Kidney epithelial cell (primary cell): ENCODE results near the gene RMDN2. TPM values are rescaled to one million over a fixed set of nuclear protein-coding genes. Genes with fewer than 3 reads are reported as not detected.
"Not testable (repeated sequence)": the region's sequence is repeated elsewhere in the genome, so short reads cannot be mapped to it uniquely, and the experiment has no call there.

ENCODE experiments used
- DNase-seq: peaks from one replicate; pipeline ENCODE4 v3.0.0-alpha.2; 2010; ENCODE audit warnings: low read depth
- H3K27me3 ChIP-seq: 2 replicates; pipeline ENCODE4 v1.6.0; 2011; ENCODE audit warnings: low read length; ENCODE audit not compliant: control insufficient read depth, insufficient read depth
- H3K36me3 ChIP-seq: 2 replicates; pipeline ENCODE4 v1.5.1; 2011; ENCODE audit warnings: low read length; ENCODE audit not compliant: control insufficient read depth, insufficient read depth
- H3K4me3 ChIP-seq: 2 replicates; pipeline ENCODE4 v1.5.1; 2011; ENCODE audit warnings: low read depth, mild to moderate bottlenecking, control low read depth, low read length
- CTCF ChIP-seq: IDR thresholded peaks from 2 replicates; pipeline ENCODE4 v1.5.1; 2011; ENCODE audit warnings: mild to moderate bottlenecking, moderate library complexity, low read length, control low read depth, inconsistent platforms; ENCODE audit not compliant: insufficient read depth, poor library complexity, severe bottlenecking
- total RNA-seq: library from RNA; depleted of rRNA; stranded (reverse); fragments of >200 nt; gene quantifications from 2 replicates; pipeline ENCODE4 v1.2.3, GENCODE V29; 2015

RMDN2 gene
- total RNA-seq, 1 donor from 2014 or later: 2.7 TPM

GRCh38 chr2:37928377-37928776 lies 3.3 kb downstream of the RMDN2 start:
- no peak for TF ChIP-seq CTCF
- H3K4me3 ChIP-seq: no peak overlapping the region
- no peak for DNase-seq
- H3K27me3 ChIP-seq: no peaks in the 10 kb centered on the region
- H3K36me3 ChIP-seq: no peaks in the 10 kb centered on the region

- not testable (repeated sequence) for DNase-seq, H3K27me3 ChIP-seq, H3K4me3 ChIP-seq, H3K36me3 ChIP-seq
These were observed 5.3 kb downstream of the RMDN2 start for GRCh38 chr2:37930392-37930791.

- not testable (repeated sequence) for H3K4me3 ChIP-seq, DNase-seq, H3K36me3 ChIP-seq, H3K27me3 ChIP-seq
These were observed 7.8 kb downstream of the RMDN2 start for GRCh38 chr2:37932873-37933272.

GRCh38 chr2:37934591-37935513 lies 9.8 kb downstream of the RMDN2 start:
- H3K4me3 ChIP-seq: no peak overlapping the region
- H3K27me3 ChIP-seq: no peaks in the 10 kb centered on the region
- no peak for DNase-seq
- H3K36me3 ChIP-seq: no peaks in the 10 kb centered on the region
- no peak for TF ChIP-seq CTCF

- not testable (repeated sequence) for H3K4me3 ChIP-seq, H3K27me3 ChIP-seq, H3K36me3 ChIP-seq, DNase-seq
These were observed 12.5 kb downstream of the RMDN2 start for GRCh38 chr2:37937568-37937967.

GRCh38 chr2:37941267-37941666 lies 16.2 kb downstream of the RMDN2 start:
- not testable (repeated sequence) for H3K36me3 ChIP-seq, DNase-seq, H3K27me3 ChIP-seq, H3K4me3 ChIP-seq

GRCh38 chr2:37944268-37944667 lies 19.2 kb downstream of the RMDN2 start:
- Histone ChIP-seq H3K36me3 (no peaks in the 10 kb centered on the region), H3K4me3 (no peak overlapping the region), H3K27me3 (no peaks in the 10 kb centered on the region)
- TF ChIP-seq CTCF: no peak
- DNase-seq: no peak

GRCh38 chr2:37947306-37947705 lies 22.2 kb downstream of the RMDN2 start:
- no peak for TF ChIP-seq CTCF
- Histone ChIP-seq H3K36me3 (no peaks in the 10 kb centered on the region), H3K27me3 (no peaks in the 10 kb centered on the region), H3K4me3 (no peak overlapping the region)
- DNase-seq: no peak

GRCh38 chr2:37962018-37962739 lies 37.1 kb downstream of the RMDN2 start:
- H3K27me3 ChIP-seq, DNase-seq, H3K4me3 ChIP-seq, H3K36me3 ChIP-seq: not testable (repeated sequence)

GRCh38 chr2:37962740-37963121 lies 37.6 kb downstream of the RMDN2 start:
- H3K4me3 ChIP-seq, H3K27me3 ChIP-seq, H3K36me3 ChIP-seq, DNase-seq: not testable (repeated sequence)
